GM18951 (cell line): Measurements from ENCODE around the gene EXD3.

ENCODE experiments used
- POLR2A ChIP-seq: IDR thresholded peaks from 4 replicates; pipeline ENCODE4 v1.6.1; 2011; ENCODE audit warnings: mild to moderate bottlenecking; ENCODE audit not compliant: insufficient read length, insufficient read depth; ENCODE audit errors: extremely low read depth
- in situ Hi-C: fragments of 300-500 bp; cut with MboI; formaldehyde crosslinking; loops from one replicate; pipeline ENCODE4 v1.12.0; 2022; ENCODE audit warnings: low sequenced_read_pairs, mixed read lengths, inconsistent platforms; ENCODE audit not compliant: unreplicated experiment

Gene EXD3

GRCh38 chr9:137300567-137301080 lies 122.3 kb downstream of the EXD3 start:
- no peak for TF ChIP-seq POLR2A
- in situ Hi-C loops: no loop called here

GRCh38 chr9:137299938-137300337 lies 123.0 kb downstream of the EXD3 start:
- TF ChIP-seq POLR2A: no peak
- in situ Hi-C loops: loop anchor here (10.0 kb wide), 2 partner anchors 105 to 225 kb away; no protein-coding TSS in a partner anchor

GRCh38 chr9:137299203-137299565 lies 123.8 kb downstream of the EXD3 start:
- TF ChIP-seq POLR2A: no peak
- in situ Hi-C loops: loop anchor here (10.0 kb wide), 2 partner anchors 106 to 226 kb away; no protein-coding TSS in a partner anchor

GRCh38 chr9:137298401-137299202 lies 124.4 kb downstream of the EXD3 start:
- TF ChIP-seq POLR2A: no peak
- in situ Hi-C loops: loop anchor here (10.0 kb wide), 2 partner anchors 106 to 226 kb away; no protein-coding TSS in a partner anchor

- in situ Hi-C loops: loop anchor here (10.0 kb wide), 2 partner anchors 107 to 227 kb away; no protein-coding TSS in a partner anchor
These were observed 125.0 kb downstream of the EXD3 start for GRCh38 chr9:137297966-137298365.

GRCh38 chr9:137296670-137297664 lies 126.0 kb downstream of the EXD3 start:
- in situ Hi-C loops: loop anchor here (10.0 kb wide), 2 partner anchors 108 to 228 kb away; no protein-coding TSS in a partner anchor
- no peak for TF ChIP-seq POLR2A

More at GRCh38 chr9:137297966-137298365, 125.0 kb downstream of the EXD3 start:
- no peak for TF ChIP-seq POLR2A

GRCh38 chr9:137295849-137296669 lies 126.9 kb downstream of the EXD3 start:
- in situ Hi-C loops: loop anchor here (10.0 kb wide), 2 partner anchors 109 to 229 kb away; no protein-coding TSS in a partner anchor

GRCh38 chr9:137295238-137295811 lies 127.6 kb downstream of the EXD3 start:
- no peak for TF ChIP-seq POLR2A
- in situ Hi-C loops: loop anchor here (10.0 kb wide), 2 partner anchors 109 to 229 kb away; no protein-coding TSS in a partner anchor

More at GRCh38 chr9:137295849-137296669, 126.9 kb downstream of the EXD3 start:
- TF ChIP-seq POLR2A: no peak

- TF ChIP-seq POLR2A: no peak
- in situ Hi-C loops: loop anchor here (10.0 kb wide), 2 partner anchors 110 to 230 kb away; no protein-coding TSS in a partner anchor
These were observed 128.2 kb downstream of the EXD3 start for GRCh38 chr9:137294681-137295237.

- TF ChIP-seq POLR2A: no peak
These were observed 128.8 kb downstream of the EXD3 start for GRCh38 chr9:137294091-137294680.

More at GRCh38 chr9:137294091-137294680, 128.8 kb downstream of the EXD3 start:
- in situ Hi-C loops: loop anchor here (10.0 kb wide), 2 partner anchors 111 to 231 kb away; no protein-coding TSS in a partner anchor
